GM13976 (cell line): ENCODE data around the gene WDR86.

Source experiments
- DNase-seq: peaks from one replicate; pipeline ENCODE4 v3.0.0; 2012; ENCODE audit warnings: low spot score
- in situ Hi-C: fragments of 300-500 bp; cut with MboI; formaldehyde crosslinking; loops from one replicate; pipeline ENCODE4 v1.12.0; 2022; ENCODE audit warnings: low sequenced_read_pairs, mixed read lengths, inconsistent platforms; ENCODE audit not compliant: unreplicated experiment
- TF ChIP-seq, protein P1 (sequence below): IDR thresholded peaks from 2 replicates; pipeline ENCODE4 v1.5.1; 2012; ENCODE audit warnings: borderline replicate concordance, mild to moderate bottlenecking; ENCODE audit not compliant: insufficient read depth; ENCODE audit errors: extremely low read depth, missing control alignments, control extremely low read depth

Gene WDR86

GRCh38 chr7:151347200-151347599 is 62.6 kb downstream of the WDR86 start:
- TF ChIP-seq, protein P1, sequence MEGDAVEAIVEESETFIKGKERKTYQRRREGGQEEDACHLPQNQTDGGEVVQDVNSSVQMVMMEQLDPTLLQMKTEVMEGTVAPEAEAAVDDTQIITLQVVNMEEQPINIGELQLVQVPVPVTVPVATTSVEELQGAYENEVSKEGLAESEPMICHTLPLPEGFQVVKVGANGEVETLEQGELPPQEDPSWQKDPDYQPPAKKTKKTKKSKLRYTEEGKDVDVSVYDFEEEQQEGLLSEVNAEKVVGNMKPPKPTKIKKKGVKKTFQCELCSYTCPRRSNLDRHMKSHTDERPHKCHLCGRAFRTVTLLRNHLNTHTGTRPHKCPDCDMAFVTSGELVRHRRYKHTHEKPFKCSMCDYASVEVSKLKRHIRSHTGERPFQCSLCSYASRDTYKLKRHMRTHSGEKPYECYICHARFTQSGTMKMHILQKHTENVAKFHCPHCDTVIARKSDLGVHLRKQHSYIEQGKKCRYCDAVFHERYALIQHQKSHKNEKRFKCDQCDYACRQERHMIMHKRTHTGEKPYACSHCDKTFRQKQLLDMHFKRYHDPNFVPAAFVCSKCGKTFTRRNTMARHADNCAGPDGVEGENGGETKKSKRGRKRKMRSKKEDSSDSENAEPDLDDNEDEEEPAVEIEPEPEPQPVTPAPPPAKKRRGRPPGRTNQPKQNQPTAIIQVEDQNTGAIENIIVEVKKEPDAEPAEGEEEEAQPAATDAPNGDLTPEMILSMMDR, result no peak
- in situ Hi-C loops, result no loop called here
- no peak for DNase-seq

DNA sequence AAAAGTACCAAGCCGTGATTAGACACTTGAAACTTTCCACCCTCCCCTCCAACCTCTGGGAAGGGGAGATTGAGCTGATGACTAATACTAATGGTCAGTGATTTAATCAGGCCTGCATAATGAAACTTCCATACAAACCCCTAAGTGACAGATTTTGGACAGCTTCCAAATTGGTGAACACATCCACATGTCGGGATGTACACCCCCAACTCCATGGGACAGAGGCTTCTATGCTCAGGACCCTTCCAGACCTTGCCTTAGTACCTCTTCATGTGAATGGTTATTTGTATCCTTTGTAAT is 63.4 kb downstream of the WDR86 start:
- no peak for DNase-seq
- in situ Hi-C loops, result no loop called here
- TF ChIP-seq, protein P1, result no peak

DNA sequence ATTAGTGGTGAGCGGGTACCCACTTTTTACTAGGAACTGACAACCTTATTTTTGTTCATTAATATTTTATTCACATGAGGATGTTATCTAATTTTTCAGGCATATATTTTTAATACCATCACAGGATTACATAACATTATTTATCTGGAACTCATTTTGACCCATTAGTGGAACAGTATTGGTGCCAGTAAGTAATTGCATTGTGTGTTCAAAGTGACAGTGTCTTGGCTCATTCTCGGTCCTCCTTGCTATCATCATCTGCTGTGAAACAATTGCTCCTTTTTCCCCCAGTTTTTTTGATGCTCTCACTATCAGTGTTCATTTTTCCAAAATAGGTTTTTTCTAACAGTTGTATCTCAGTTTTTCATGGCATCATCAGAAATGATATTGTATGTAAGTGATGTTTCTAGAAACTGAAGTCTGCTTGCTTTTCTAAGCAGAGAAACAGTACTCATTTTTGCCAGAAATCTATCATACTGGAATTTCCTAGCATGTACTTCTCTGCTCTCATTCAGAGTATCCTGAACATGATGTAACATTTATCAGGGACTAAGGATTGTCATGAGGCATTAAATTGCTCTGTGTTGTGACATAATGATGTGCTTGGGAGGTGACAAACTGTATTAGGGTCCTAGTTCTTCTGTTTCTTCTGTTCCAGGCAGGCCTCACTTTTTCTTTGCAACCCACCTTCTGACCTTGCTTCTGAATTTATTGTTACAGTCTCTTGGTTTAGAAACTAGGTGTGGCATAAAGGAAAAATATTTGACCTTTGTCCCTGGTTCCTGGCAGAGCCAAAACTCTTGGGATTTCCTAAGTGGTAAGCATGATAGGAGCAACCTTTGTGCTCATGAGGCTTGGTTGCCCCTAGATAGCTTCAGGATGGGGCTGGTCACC is 64.0 kb downstream of the WDR86 start:
- DNase-seq, result no peak
- TF ChIP-seq, protein P1, result no peak
- in situ Hi-C loops, result no loop called here

DNA sequence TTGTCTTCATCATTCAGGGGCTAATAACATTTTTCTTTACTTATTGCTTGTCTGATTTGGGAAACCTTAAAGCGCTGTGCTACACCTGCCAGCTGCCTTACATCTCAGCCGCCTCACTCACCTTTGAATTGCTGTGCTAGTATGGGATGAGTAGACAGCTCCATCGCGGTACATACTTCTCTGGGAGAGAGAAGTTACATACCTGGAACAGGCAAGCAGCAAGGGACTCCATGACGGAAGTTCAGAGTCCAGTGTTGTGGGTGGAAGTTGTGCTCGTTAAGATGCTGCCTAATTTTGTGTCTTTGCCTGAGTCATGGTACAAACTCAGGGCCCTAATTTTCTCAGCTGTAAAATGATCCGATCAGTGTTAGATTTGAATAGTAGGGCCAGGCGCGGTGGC is 66.3 kb downstream of the WDR86 start:
- in situ Hi-C loops, result no loop called here

DNA sequence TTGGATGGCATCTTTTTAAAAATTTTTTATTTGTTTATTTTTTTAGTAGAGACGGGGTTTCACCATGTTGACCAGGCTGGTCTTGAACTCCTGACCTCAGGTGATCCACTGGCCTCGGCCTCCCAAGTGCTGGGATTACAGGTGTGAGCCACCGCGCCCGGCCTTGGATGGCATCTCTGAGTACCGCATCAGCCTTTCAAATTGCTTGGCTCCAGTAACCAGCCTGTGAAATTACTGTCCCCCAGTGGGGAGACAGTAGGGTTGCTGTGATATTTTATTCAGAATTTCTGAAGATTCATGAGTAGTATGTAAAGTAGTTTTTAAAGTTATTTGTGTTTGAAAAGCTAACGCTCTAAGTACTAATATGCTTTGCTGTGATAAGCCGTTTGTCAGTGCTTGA is 67.0 kb downstream of the WDR86 start:
- TF ChIP-seq, protein P1, result no peak
- DNase-seq, result no peak
- in situ Hi-C loops, result no loop called here

More for the DNA sequence above, 66.3 kb downstream of the WDR86 start:
- no peak for DNase-seq
- TF ChIP-seq, protein P1, result no peak

DNA sequence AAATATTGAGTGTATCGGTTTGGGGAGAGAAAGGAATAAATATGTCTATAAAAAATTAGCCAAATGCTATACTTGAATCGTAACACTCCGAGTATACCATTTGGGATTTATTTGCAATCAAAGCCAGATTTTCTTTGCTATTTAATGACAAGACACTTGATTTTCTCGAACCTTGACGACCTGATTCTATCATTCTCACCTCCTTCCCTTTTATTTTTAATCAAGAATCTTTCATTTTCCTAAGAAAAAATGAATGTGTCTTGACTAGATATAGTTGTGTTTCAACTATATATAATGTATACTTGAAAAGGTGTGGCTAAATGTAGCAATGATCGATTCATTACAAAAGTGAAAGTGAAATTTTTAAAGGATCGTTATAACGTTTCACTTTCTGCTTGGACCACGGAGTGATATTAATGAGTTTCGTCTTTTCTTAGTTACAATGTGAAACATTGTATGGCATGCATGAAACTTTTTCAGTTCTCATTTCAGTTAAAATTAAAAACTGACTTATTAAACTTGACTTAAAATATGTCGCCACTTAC is 67.7 kb downstream of the WDR86 start:
- TF ChIP-seq, protein P1, result no peak
- DNase-seq, result peak; percentile 75
- in situ Hi-C loops, result no loop called here
